GM04503 (cell line): Measurements from ENCODE around the gene WWP2.
"Not testable (repeated sequence)": the region's sequence is repeated elsewhere in the genome, so short reads cannot be mapped to it uniquely, and the experiment has no call there.

Experiments
- DNase-seq: peaks from one replicate; pipeline ENCODE4 v3.0.0-alpha.2; 2012; ENCODE audit warnings: low read depth

Gene WWP2

GRCh38 chr16:69745959-69746358, 16.2 kb upstream of the WWP2 start:
- no peak for DNase-seq

- DNase-seq, result no peak
Measured at GRCh38 chr16:69747115-69747514, 15.0 kb upstream of the WWP2 start.

GRCh38 chr16:69748694-69749345, 13.3 kb upstream of the WWP2 start:
- no peak for DNase-seq

- DNase-seq, result no peak
Measured at GRCh38 chr16:69754143-69754468, 8.0 kb upstream of the WWP2 start.

- DNase-seq, result peak; percentile 64
Measured at GRCh38 chr16:69754469-69755310, 7.4 kb upstream of the WWP2 start, which contains the start of gene NOB1. TSS of gene NOB1 (minus strand) at chr16:69754926. CDS start at chr16:69754910, 16 bp downstream.

- no peak for DNase-seq
Measured at GRCh38 chr16:69756705-69757104, 5.4 kb upstream of the WWP2 start.

- not testable (repeated sequence) for DNase-seq
Measured at GRCh38 chr16:69757375-69757774, 4.8 kb upstream of the WWP2 start.

GRCh38 chr16:69762814-69763598, 874 bp downstream of the WWP2 start:
- no peak for DNase-seq

- DNase-seq, result no peak
Measured at GRCh38 chr16:69763599-69763942, 1.4 kb downstream of the WWP2 start.

GRCh38 chr16:69767459-69768229, 5.5 kb downstream of the WWP2 start:
- DNase-seq, result no peak

- DNase-seq, result no peak
Measured at GRCh38 chr16:69768666-69769065, 6.5 kb downstream of the WWP2 start.

GRCh38 chr16:69769404-69769803, 7.3 kb downstream of the WWP2 start:
- DNase-seq, result no peak

- DNase-seq, result no peak
Measured at GRCh38 chr16:69771651-69771967, 9.5 kb downstream of the WWP2 start.

- DNase-seq, result no peak
Measured at GRCh38 chr16:69773260-69773947, 11.3 kb downstream of the WWP2 start.

GRCh38 chr16:69775563-69775962, 13.4 kb downstream of the WWP2 start:
- no peak for DNase-seq

- no peak for DNase-seq
Measured at GRCh38 chr16:69779724-69780123, 17.6 kb downstream of the WWP2 start.

- no peak for DNase-seq
Measured at GRCh38 chr16:69781118-69781517, 19.0 kb downstream of the WWP2 start.

- no peak for DNase-seq
Measured at GRCh38 chr16:69784586-69784985, 22.5 kb downstream of the WWP2 start.

GRCh38 chr16:69787883-69788282, 25.8 kb downstream of the WWP2 start:
- DNase-seq, result no peak

GRCh38 chr16:69791391-69791847, 29.3 kb downstream of the WWP2 start:
- not testable (repeated sequence) for DNase-seq

GRCh38 chr16:69793526-69793925, 31.4 kb downstream of the WWP2 start:
- DNase-seq, result no peak

GRCh38 chr16:69794486-69794885, 32.4 kb downstream of the WWP2 start:
- no peak for DNase-seq
